SK-N-MC (cell line): Measurements from ENCODE around the gene PROSER3.

Experiments
- EZH2 ChIP-seq: fragments of 200-600 bp; sonication (generic); IDR thresholded peaks from one replicate; pipeline ENCODE4 v1.6.1; 2017; ENCODE audit warnings: antibody characterized with exemption
- FOXP2 ChIP-seq: optimal IDR thresholded peaks from 2 replicates; pipeline ENCODE3; 2011; ENCODE audit warnings: mild to moderate bottlenecking, moderate library complexity; ENCODE audit not compliant: insufficient read depth; ENCODE audit errors: extremely low read length, control extremely low read depth
- POLR2AphosphoS5 ChIP-seq: IDR thresholded peaks from 2 replicates; pipeline ENCODE4 v1.6.1; 2012; ENCODE audit warnings: mild to moderate bottlenecking, low read depth, low read length, borderline replicate concordance

GRCh38 chr19:35752746-35753350 lies 5.1 kb upstream of the PROSER3 start:
- TF ChIP-seq FOXP2: no peak
- no peak for TF ChIP-seq POLR2AphosphoS5
- TF ChIP-seq EZH2: no peak
